GM19328 (cell line): ENCODE results near the gene PLS3.

Experiments
- ATAC-seq: cut with Tn5 transposase; IDR thresholded peaks from one replicate; pipeline ENCODE4 v1.9.1; 2021; ENCODE audit warnings: mild to moderate bottlenecking, moderate library complexity; ENCODE audit not compliant: unreplicated experiment

PLS3 gene

DNA sequence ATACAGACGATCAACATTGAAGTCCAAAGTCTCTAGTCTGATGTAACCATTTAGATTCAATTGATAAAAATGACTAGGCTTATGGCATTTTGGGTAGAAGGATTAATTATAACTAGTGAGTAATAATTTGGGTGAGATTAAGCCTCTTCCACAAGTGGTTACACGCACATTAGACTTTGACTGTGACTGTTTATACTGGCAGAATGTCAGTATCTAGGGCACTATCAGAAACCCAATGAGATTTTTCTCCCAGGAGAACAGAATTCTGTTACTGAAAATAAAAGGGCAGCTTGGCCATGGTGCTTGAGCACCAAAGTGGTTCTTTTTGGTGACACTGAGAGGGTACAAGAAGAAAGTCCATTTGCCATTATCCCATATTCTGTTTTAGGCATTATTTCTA is 3.3 kb downstream of the PLS3 start:
- ATAC-seq: no peak

GRCh38 chrX:115565888-115566287 is 4.9 kb downstream of the PLS3 start:
- no peak for ATAC-seq

DNA sequence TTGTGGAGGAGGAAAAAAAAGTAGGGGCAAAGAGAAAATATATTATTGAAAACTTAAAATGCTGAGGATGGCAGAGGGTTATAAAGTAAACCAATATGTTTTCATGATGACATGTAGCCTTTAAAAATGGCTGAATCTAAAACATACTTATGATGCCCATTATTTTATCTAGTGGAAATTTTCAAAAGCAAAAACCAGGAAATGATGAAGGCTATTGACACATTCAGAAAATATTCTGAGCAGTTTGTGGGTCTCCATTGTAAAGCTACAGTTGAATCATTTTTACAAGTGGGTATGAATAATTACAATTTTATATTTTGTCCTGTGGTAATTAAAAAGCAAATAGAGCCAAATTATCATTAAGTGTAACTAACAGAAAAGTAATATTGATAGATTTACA is 10.7 kb downstream of the PLS3 start:
- no peak for ATAC-seq

GRCh38 chrX:115573185-115573584 is 12.2 kb downstream of the PLS3 start:
- no peak for ATAC-seq

DNA sequence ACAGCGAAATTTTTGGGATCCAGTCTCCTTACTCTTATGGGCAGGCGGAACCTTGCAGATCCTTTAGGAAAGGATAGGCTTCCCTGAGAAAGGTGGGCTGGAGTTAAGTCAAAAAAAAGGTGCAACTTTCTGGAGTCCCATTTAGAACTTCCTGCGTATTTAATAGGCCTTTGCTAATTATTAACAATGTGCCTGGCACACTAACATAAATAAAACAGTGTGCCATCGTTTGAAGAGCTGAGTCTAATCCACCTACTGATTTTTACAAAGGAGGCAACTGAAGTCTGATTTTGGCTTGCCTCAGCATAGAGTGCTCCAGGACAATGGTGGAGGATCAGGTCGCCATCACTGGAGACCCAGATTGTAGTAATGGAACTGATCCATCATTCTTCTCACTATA is 15.7 kb downstream of the PLS3 start:
- no peak for ATAC-seq

- no peak for ATAC-seq
Observed at GRCh38 chrX:115579327-115579726, 18.4 kb downstream of the PLS3 start.

DNA sequence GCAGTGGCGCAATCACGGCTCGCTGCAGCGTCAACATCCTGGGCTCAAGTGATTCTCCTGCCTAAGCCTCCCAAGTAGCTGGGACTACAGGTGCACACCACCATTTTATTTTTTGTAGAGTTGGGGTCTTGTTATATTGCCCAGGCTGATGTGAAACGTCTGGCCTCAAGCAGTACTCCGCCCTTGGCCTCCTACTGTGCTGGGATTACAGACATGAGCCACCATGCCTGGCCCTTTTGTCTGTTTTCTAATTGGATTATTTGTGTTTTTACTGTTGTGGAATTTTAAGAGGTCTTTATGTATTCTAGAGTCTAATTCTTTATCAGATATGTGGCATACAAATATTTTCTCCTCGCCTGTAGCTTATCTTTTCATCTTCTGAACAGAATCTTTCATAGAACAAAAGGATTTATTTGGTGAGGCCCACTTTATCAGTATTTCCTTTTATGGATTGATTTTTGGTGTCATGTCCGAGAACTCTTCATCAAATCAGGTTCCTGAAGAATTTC is 18.9 kb downstream of the PLS3 start:
- no peak for ATAC-seq

- no peak for ATAC-seq
Observed at GRCh38 chrX:115581759-115582615, 21.0 kb downstream of the PLS3 start.

- ATAC-seq: no peak
Observed at GRCh38 chrX:115582616-115583495, 21.9 kb downstream of the PLS3 start.

DNA sequence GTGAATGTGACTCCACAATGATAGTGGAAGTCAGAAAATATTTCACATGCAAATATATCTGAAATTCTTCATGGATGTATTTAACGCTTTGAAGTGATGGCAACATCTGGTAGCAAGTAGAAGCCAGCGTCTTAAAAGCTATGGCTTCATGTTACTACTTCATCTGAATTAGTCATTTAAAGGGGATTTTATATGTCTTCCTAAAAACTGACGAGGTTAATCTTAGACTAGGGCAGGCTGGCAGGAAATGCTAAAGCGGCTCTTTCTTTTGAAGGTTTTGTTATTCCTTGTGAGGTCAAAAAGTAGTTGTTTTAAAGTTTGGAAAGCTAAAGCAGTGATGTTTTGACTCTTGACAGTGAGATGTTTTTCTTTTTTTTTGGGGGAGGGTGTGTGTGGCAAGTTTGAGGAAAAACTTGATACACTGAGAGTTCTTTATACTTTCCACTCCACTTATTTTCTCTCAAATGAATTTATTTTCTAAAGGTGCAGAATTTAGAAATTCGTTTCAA is 22.6 kb downstream of the PLS3 start:
- no peak for ATAC-seq

DNA sequence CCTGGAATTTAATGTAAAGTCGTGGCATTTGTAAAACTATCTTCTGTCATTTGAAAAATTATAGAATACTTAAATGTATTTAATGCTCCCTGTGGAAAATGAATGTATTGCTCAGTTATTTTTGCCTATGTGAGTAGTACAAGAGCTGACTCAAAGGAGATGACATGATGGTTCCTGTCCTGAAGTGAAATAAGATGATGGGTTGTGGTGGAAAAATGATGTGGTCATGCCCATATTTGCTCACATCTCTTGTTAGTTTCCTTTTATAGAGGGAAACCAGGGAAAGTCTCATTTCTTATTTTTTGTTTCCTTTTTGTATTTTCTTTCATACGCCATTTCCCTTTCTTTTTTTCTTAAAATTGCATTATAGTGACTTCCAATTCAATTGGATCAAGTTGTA is 23.7 kb downstream of the PLS3 start:
- ATAC-seq: no peak

DNA sequence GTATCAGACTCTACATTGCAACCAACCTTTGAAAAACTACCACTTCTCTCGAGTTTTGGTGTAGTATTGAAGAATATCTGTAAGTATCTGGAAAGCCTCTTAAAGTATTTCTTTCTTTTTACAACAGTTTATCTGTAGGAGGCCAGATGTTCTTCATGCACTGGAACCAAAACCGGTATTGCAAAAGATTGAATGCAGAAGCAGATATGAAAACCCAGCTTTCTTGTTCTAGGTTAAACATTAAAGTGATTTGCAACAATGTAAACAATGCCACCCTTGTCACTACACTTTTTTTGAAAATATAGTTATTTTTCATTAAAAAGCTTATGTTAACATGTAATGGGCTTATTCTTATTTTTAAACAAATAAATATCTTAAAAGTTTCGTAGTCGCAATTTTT is 27.2 kb downstream of the PLS3 start:
- no peak for ATAC-seq

GRCh38 chrX:115589419-115589818 is 28.4 kb downstream of the PLS3 start:
- ATAC-seq: no peak

- ATAC-seq: no peak
Observed at GRCh38 chrX:115591420-115591819, 30.4 kb downstream of the PLS3 start.

DNA sequence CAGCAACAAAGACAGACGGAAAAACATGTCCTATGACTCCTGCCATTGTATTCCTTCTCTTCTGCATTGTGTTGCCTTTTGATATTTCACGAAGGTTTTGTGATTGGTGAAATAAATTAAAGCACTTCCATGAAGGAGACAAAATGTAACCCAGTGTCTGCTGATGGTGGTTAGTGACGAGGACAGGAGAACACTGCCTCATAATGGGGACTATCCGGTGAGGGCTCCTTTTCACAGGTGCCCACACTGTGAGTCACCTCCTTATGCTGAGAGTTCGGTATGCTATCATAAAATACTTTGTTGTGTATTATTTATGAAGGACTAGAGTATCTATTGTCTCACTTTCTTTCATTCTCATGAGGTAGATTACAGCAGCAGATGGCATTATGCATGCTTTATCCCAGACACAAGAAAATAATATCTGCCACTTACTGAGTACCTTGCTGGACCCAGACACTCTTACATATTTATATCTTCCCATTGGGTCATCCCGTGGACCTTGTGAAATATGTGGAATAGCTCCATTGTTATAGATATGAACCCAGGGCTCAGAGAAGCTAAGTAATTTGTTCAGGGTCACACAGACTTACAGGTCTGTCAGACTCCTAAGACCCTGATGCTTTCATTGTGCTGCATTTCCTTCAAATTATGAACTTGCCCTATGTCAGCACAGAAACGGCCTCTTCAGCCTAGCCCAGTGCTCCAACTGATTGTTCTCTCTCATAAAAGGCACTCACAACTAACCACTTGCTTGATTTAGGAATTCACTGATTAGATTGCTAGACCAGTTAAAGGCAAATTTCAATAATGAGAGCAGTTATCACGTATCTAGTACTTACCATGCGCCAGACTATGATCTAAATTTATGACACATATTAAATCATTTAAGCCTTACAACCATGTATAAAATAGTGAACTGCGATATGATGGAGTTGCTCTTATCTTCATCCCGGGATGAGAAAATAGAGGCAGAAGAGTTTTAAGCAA is 31.2 kb downstream of the PLS3 start:
- no peak for ATAC-seq

GRCh38 chrX:115592997-115593734 is 32.2 kb downstream of the PLS3 start:
- ATAC-seq: no peak

DNA sequence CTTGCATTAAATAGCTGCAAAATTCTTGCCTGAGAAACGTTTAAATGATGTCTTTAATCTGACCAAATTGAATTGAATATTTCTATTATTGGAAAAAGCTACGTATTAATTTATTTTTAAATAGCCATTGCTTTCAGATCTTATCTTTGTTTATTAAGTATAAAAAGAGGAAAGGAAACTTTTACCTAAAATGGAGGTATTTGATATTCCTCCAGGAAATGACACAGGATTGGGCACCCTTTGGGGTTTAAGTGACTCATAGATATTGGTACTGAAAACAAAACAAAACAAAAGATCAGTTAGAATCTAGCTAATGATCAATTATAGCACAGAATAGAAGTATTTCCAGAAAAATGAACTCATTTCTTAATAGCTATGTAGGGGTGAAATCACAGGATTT is 34.1 kb downstream of the PLS3 start:
- no peak for ATAC-seq

DNA sequence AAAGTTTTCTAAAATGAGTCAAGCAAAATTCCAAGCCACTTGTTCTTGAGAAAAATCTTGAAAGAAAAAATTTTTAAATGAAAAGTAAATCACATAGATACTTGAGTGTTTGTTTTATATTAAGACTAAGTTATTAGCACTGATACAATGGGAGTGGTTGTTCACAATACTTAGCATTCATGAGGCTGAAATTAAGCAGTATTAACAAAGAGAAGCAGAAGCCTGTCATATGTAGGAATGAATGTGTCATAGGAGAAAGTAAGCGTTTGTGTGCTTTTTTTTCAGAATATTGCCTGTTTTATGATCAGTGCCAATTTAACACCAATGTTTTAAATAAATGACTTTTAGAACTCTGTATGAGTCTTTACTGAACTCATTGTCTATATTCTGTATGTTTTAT is 37.6 kb downstream of the PLS3 start:
- ATAC-seq: no peak

DNA sequence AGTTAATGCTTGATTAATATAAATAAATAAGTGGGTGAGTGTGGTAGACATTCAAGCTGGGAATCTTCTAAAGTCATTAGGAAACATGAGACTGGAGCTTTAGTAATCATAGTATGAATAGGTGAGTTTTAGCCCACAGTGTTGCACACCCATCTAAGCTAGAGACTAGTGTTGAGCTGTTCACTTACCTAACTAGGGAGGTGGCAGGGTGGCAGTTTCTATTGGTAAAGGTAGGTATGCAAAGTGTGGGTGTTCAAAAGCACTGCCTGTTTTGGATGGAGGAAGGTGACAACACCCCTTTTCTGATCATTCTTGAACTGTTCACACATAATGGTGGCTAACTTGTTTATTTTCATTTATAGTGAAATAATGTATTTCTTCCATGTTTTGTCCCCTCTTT is 41.3 kb downstream of the PLS3 start:
- ATAC-seq: no peak
